H9 (cell line): ENCODE data around the gene SORCS2. TPM values are rescaled to one million over a fixed set of nuclear protein-coding genes. Genes with fewer than 3 reads are reported as not detected.

Experiments used
- DNase-seq: peaks from one replicate; pipeline ENCODE4 v3.0.0-alpha.2; 2017
- H2AFZ ChIP-seq: one replicate; pipeline ENCODE4 v1.6.1; 2013; ENCODE audit warnings: mild to moderate bottlenecking, low read length, control low read depth, moderate library complexity
- H2AK5ac ChIP-seq: 2 replicates; pipeline ENCODE4 v1.6.1; 2013; ENCODE audit warnings: low read length, control low read depth, mixed read lengths; ENCODE audit not compliant: insufficient read length
- H2BK120ac ChIP-seq: one replicate; pipeline ENCODE4 v1.6.1; 2013; ENCODE audit warnings: low read depth, mild to moderate bottlenecking, low read length, control low read depth, inconsistent platforms; ENCODE audit not compliant: poor library complexity, severe bottlenecking
- H2BK12ac ChIP-seq: 2 replicates; pipeline ENCODE4 v1.6.1; 2013; ENCODE audit warnings: low read length, control low read depth, mixed read lengths, low read depth; ENCODE audit not compliant: insufficient read length
- H2BK15ac ChIP-seq: 2 replicates; pipeline ENCODE4 v1.6.1; 2013; ENCODE audit warnings: low read depth, low read length, control low read depth
- H2BK20ac ChIP-seq: one replicate; pipeline ENCODE4 v1.6.1; 2013; ENCODE audit warnings: low read depth, mild to moderate bottlenecking, low read length, control low read depth, inconsistent platforms; ENCODE audit not compliant: poor library complexity, severe bottlenecking
- H2BK5ac ChIP-seq: 2 replicates; pipeline ENCODE4 v1.6.1; 2013; ENCODE audit warnings: low read length, control low read depth, mixed read lengths; ENCODE audit not compliant: insufficient read length
- H3K14ac ChIP-seq: 2 replicates; pipeline ENCODE4 v1.6.1; 2013; ENCODE audit warnings: low read length, control low read depth; ENCODE audit not compliant: insufficient read depth
- H3K18ac ChIP-seq: 2 replicates; pipeline ENCODE4 v1.6.1; 2013; ENCODE audit warnings: low read depth, mild to moderate bottlenecking, mixed read lengths, low read length, control low read depth; ENCODE audit not compliant: insufficient read length
- H3K23ac ChIP-seq: 2 replicates; pipeline ENCODE4 v1.6.1; 2013; ENCODE audit warnings: low read length, control low read depth, mixed read lengths, low read depth; ENCODE audit not compliant: insufficient read length
- H3K23me2 ChIP-seq: 2 replicates; pipeline ENCODE4 v1.6.1; 2013; ENCODE audit warnings: low read depth, mild to moderate bottlenecking, mixed read lengths, low read length, control low read depth; ENCODE audit not compliant: insufficient read length, poor library complexity, severe bottlenecking
- H3K27ac ChIP-seq: 2 replicates; pipeline ENCODE4 v1.5.1; 2013; ENCODE audit warnings: low read length, control low read depth, mixed read lengths, low read depth; ENCODE audit not compliant: insufficient read length
- H3K27me3 ChIP-seq: 2 replicates; pipeline ENCODE4 v1.6.1; 2013; ENCODE audit warnings: low read length, control low read depth, inconsistent platforms; ENCODE audit not compliant: insufficient read depth
- H3K4ac ChIP-seq: 2 replicates; pipeline ENCODE4 v1.6.1; 2013; ENCODE audit warnings: low read depth, mild to moderate bottlenecking, control low read depth, inconsistent platforms, low read length, moderate library complexity
- H3K4me1 ChIP-seq: 2 replicates; pipeline ENCODE4 v1.6.1; 2013; ENCODE audit warnings: low read length, control low read depth, inconsistent platforms; ENCODE audit not compliant: insufficient read depth
- H3K4me2 ChIP-seq: 2 replicates; pipeline ENCODE4 v1.6.1; 2013; ENCODE audit warnings: low read length, control low read depth, mixed read lengths; ENCODE audit not compliant: insufficient read length, insufficient read depth
- H3K56ac ChIP-seq: 2 replicates; pipeline ENCODE4 v1.6.1; 2013; ENCODE audit warnings: low read depth, mild to moderate bottlenecking, mixed read lengths, low read length, control low read depth; ENCODE audit not compliant: insufficient read length
- H3K79me1 ChIP-seq: 2 replicates; pipeline ENCODE4 v1.6.1; 2013; ENCODE audit warnings: low read depth, mild to moderate bottlenecking, moderate library complexity, low read length, control low read depth, inconsistent platforms; ENCODE audit not compliant: insufficient read depth, poor library complexity, severe bottlenecking
- H3K79me2 ChIP-seq: 2 replicates; pipeline ENCODE4 v1.6.1; 2013; ENCODE audit warnings: low read length, control low read depth, inconsistent platforms; ENCODE audit not compliant: insufficient read depth
- H3K9ac ChIP-seq: 2 replicates; pipeline ENCODE4 v1.6.1; 2013; ENCODE audit warnings: low read length, control low read depth, mixed read lengths; ENCODE audit not compliant: insufficient read length; ENCODE audit errors: extremely low read depth
- H3K9me3 ChIP-seq: one replicate; pipeline ENCODE4 v1.6.1; 2013; ENCODE audit warnings: low read depth, low read length, inconsistent platforms; ENCODE audit not compliant: control insufficient read depth
- H3T11ph ChIP-seq: one replicate; pipeline ENCODE4 v1.6.1; 2013; ENCODE audit warnings: mild to moderate bottlenecking, low read length, control low read depth, inconsistent platforms
- H4K20me1 ChIP-seq: one replicate; pipeline ENCODE4 v1.6.1; 2013; ENCODE audit not compliant: control insufficient read depth, insufficient read length, insufficient read depth
- H4K5ac ChIP-seq: 2 replicates; pipeline ENCODE4 v1.6.1; 2013; ENCODE audit warnings: low read depth, mild to moderate bottlenecking, mixed read lengths, low read length, control low read depth; ENCODE audit not compliant: insufficient read length
- H4K8ac ChIP-seq: replicated peaks from 2 replicates; pipeline ENCODE4 v1.6.1; 2013; ENCODE audit warnings: low read length, control low read depth, mixed read lengths, low read depth; ENCODE audit not compliant: insufficient read length
- H4K91ac ChIP-seq: 2 replicates; pipeline ENCODE4 v1.6.1; 2013; ENCODE audit warnings: low read depth, mild to moderate bottlenecking, moderate library complexity, mixed read lengths, low read length, control low read depth; ENCODE audit not compliant: insufficient read length
- H3K27ac Mint-ChIP-seq, 3 experiments: 2 replicates in 2 of 3; 3 replicates in 1 of 3; pipeline ENCODE4 v1.8.0; 2020 to 2021; ENCODE audit warnings: mixed read lengths in 3 of 3, mild to moderate bottlenecking in 1 of 3, moderate library complexity in 1 of 3
- H3K27me3 Mint-ChIP-seq: 2 replicates; pipeline ENCODE4 v1.8.0; 2021; ENCODE audit warnings: low read depth, mild to moderate bottlenecking, moderate library complexity, mixed read lengths
- H3K36me3 Mint-ChIP-seq, 3 experiments: 2 replicates in 2 of 3; 3 replicates in 1 of 3; pipeline ENCODE4 v1.8.0; 2020 to 2021; ENCODE audit warnings: low read depth in 3 of 3, mixed read lengths in 3 of 3; ENCODE audit not compliant: insufficient read depth in 1 of 3
- H3K4me1 Mint-ChIP-seq, 2 experiments: 2 replicates each; pipeline ENCODE4 v1.8.0; 2020; ENCODE audit warnings: mixed read lengths in 2 of 2
- H3K4me3 Mint-ChIP-seq, 2 experiments: 2 replicates in 1 of 2; 3 replicates in 1 of 2; pipeline ENCODE4 v1.8.0; 2020 to 2021; ENCODE audit warnings: mild to moderate bottlenecking in 2 of 2, mixed read lengths in 2 of 2, moderate library complexity in 1 of 2
- H3K9me3 Mint-ChIP-seq, 2 experiments: 2 replicates in 1 of 2; 3 replicates in 1 of 2; pipeline ENCODE4 v1.8.0; 2020; ENCODE audit warnings: mild to moderate bottlenecking in 2 of 2, mixed read lengths in 2 of 2, moderate library complexity in 1 of 2
- CTCF ChIP-seq: fragments of 200-600 bp; sonication (generic); conservative IDR thresholded peaks from 3 replicates; pipeline ENCODE4 v1.8.0; 2021; ENCODE audit warnings: antibody characterized with exemption, mild to moderate bottlenecking
- WGBS: extraction: QIAGEN DNeasy Blood & Tissue Kit; methylation state at CpG from one replicate; pipeline ENCODE4 v1.1.7; 2013; ENCODE audit warnings: missing lambda C conversion rate, low lambda C conversion rate, mixed read lengths; ENCODE audit not compliant: insufficient read length; ENCODE audit errors: extremely low coverage; 5-methylcytosine and 5-hydroxymethylcytosine counted together
- total RNA-seq: library from RNA; stranded (reverse); gene quantifications from 2 replicates; pipeline ENCODE4 v1.2.1, GENCODE V29; 2021

Gene SORCS2
- total RNA-seq, 1 experiment from 2014 or later, result 0.57 TPM

GRCh38 chr4:7223541-7223940 is 31.2 kb downstream of the SORCS2 start:
- no peak overlapping the region for H3T11ph ChIP-seq
- no peaks in the 10 kb centered on the region for H3K79me1 ChIP-seq
- H2AFZ ChIP-seq, result no peak overlapping the region
- no peak overlapping the region for H4K8ac ChIP-seq
- H3K23ac ChIP-seq, result no peak overlapping the region
- no peak for DNase-seq
- no peaks in the 10 kb centered on the region; the same call in 1 of the 2 replicates for H3K27me3 Mint-ChIP-seq
- no peak for TF ChIP-seq CTCF
- H3K4me2 ChIP-seq, result no peak overlapping the region
- no peak overlapping the region for H3K4me3 Mint-ChIP-seq
- H3K9me3 Mint-ChIP-seq, result no peaks in the 10 kb centered on the region
- no peak overlapping the region for H2BK120ac ChIP-seq
- H3K79me2 ChIP-seq, result no peaks in the 10 kb centered on the region
- H3K4me1 Mint-ChIP-seq, result no peaks in the 10 kb centered on the region
- H3K9me3 ChIP-seq, result no peaks in the 10 kb centered on the region
- H3K4me1 ChIP-seq, result no peaks in the 10 kb centered on the region
- H2AK5ac ChIP-seq, result no peak overlapping the region
- no peak overlapping the region for H3K4ac ChIP-seq
- no peak overlapping the region for H3K18ac ChIP-seq
- no peak overlapping the region for H3K56ac ChIP-seq
- H3K23me2 ChIP-seq, result no peaks in the 10 kb centered on the region
- H2BK12ac ChIP-seq, result no peak overlapping the region
- no CpG with 5 or more reads among the region's 5 CpGs for WGBS
- H2BK15ac ChIP-seq, result no peak overlapping the region
- no peak overlapping the region for H3K9ac ChIP-seq
- no peak overlapping the region for H3K27ac ChIP-seq
- no peaks in the 10 kb centered on the region; a peak in 1 of 7 replicates for H3K36me3 Mint-ChIP-seq
- no peaks in the 10 kb centered on the region for H4K20me1 ChIP-seq
- no peak overlapping the region for H3K27ac Mint-ChIP-seq
- no peak overlapping the region for H3K14ac ChIP-seq
- no peak overlapping the region for H4K5ac ChIP-seq
- no peak overlapping the region for H2BK5ac ChIP-seq
- no peak overlapping the region for H4K91ac ChIP-seq
- no peak overlapping the region for H2BK20ac ChIP-seq
- no peaks in the 10 kb centered on the region for H3K27me3 ChIP-seq
